Lower leg skin (tissue), 3 donors: Measurements from ENCODE around the gene IP6K3.

ENCODE experiments used
- POLR2A ChIP-seq, 2 donors: fragments of 450-650 bp; IDR thresholded peaks; one replicate each; pipeline ENCODE4 v1.6.1; 2016 to 2017; ENCODE audit warnings: antibody characterized with exemption in 2 of 2, mild to moderate bottlenecking in 1 of 2, moderate library complexity in 1 of 2
- TF ChIP-seq, protein P1 (sequence below), 3 donors: fragments of 450-650 bp; IDR thresholded peaks; one replicate each; pipeline ENCODE4 v1.5.1; 2016; ENCODE audit warnings: antibody characterized with exemption in 3 of 3, mild to moderate bottlenecking in 3 of 3, moderate library complexity in 2 of 3

GRCh38 chr6:33783781-33784520 lies 37.2 kb upstream of the IP6K3 start:
- TF ChIP-seq, protein P1, sequence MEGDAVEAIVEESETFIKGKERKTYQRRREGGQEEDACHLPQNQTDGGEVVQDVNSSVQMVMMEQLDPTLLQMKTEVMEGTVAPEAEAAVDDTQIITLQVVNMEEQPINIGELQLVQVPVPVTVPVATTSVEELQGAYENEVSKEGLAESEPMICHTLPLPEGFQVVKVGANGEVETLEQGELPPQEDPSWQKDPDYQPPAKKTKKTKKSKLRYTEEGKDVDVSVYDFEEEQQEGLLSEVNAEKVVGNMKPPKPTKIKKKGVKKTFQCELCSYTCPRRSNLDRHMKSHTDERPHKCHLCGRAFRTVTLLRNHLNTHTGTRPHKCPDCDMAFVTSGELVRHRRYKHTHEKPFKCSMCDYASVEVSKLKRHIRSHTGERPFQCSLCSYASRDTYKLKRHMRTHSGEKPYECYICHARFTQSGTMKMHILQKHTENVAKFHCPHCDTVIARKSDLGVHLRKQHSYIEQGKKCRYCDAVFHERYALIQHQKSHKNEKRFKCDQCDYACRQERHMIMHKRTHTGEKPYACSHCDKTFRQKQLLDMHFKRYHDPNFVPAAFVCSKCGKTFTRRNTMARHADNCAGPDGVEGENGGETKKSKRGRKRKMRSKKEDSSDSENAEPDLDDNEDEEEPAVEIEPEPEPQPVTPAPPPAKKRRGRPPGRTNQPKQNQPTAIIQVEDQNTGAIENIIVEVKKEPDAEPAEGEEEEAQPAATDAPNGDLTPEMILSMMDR (IDR thresholded peaks at IDR 0.05) = no peak
- no peak for TF ChIP-seq POLR2A (IDR thresholded peaks at IDR 0.05)
